ENCODE data around the gene FAM120A. TPM values are rescaled to one million over a fixed set of nuclear protein-coding genes. Genes with fewer than 3 reads are reported as not detected.

Gene FAM120A
- total and polyA plus RNA-seq, 2 of the 13 experiments (the other 11 are each of a cell fraction or from before 2014, with no cell fraction given): 41.3 to 44.4 TPM

DNA sequence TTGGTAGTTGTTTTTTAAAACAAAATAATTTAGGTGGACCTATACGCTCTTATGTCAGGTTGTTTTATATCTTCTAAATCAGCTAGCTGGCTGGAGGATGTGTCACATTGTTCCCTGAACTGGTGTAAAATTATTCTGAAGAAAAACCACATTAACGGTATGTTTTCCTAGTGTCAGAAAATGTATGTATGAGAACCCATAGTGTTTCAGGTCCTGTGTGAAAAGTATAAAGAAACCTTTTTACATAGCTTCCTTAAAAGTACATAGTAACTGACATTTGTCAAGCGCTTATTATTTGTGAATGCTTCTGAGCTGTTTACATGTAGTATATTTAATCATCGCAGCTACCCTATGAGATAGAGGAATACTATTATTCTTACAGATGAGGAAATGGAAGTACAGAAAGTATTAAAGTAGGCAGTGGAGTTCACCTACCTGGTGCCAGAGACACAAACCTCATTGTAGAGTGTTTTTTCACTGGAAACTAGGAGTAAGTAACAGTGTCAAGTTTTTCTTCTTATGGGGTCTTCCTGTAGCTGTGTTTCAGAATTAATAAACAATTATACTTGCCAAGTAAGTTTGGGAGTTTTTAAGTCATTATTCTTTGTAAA, 12.3 kb downstream of the FAM120A start:
- Histone ChIP-seq H4K20me1 (ENCODE audit: insufficient read depth, low read length) (peaks cover 34% of the 10 kb centered on the region), H3K36me3 (replicated peaks in 1 of 2; ENCODE audit: control insufficient read depth in 1 of 2, insufficient read depth in 2 of 2, low read length in 2 of 2) (peaks cover 2 to 3% of the 10 kb centered on the region in 2 experiments; a peak in 1 of 5 replicates), H3K79me2 (ENCODE audit: insufficient read depth, low read length) (peaks cover 97% of the 10 kb centered on the region), H3K4me2 (ENCODE audit: low read depth, low read length) (no peak overlapping the region), H3K4me3 (replicated peaks in 1 of 3; ENCODE audit: insufficient read depth in 1 of 3, low read depth in 2 of 3, low read length in 3 of 3) (no peak overlapping the region), H2AFZ (ENCODE audit: low read length) (no peak overlapping the region), H3K27ac (ENCODE audit: extremely low read length, insufficient read depth, low read length) (no peak overlapping the region), H3K9ac (ENCODE audit: insufficient read depth, low read depth, low read length) (no peak overlapping the region), H3K4me1 (ENCODE audit: insufficient read depth, low read length) (peaks cover 95% of the 10 kb centered on the region), H3K27me3 (ENCODE audit: control insufficient read depth in 1 of 2, insufficient read depth in 2 of 2, low read length in 2 of 2) (no peaks in the 10 kb centered on the region), H3K9me3 (ENCODE audit: low read length) (no peaks in the 10 kb centered on the region)
- ChIA-PET CTCF (ENCODE audit: low intra/inter-chr PET ratio, low total read pairs) (no interaction called here), POLR2A (no interaction called here)
- no peak for TF ChIP-seq ZSCAN31 (CRISPR knock-in tag; IDR thresholded peaks at IDR 0.05; ENCODE audit: low read depth)
- TF ChIP-seq, protein P1, sequence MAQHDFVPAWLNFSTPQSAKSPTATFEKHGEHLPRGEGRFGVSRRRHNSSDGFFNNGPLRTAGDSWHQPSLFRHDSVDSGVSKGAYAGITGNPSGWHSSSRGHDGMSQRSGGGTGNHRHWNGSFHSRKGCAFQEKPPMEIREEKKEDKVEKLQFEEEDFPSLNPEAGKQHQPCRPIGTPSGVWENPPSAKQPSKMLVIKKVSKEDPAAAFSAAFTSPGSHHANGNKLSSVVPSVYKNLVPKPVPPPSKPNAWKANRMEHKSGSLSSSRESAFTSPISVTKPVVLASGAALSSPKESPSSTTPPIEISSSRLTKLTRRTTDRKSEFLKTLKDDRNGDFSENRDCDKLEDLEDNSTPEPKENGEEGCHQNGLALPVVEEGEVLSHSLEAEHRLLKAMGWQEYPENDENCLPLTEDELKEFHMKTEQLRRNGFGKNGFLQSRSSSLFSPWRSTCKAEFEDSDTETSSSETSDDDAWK (CRISPR knock-in tag; IDR thresholded peaks at IDR 0.05): no peak
- no TSS peak for BruUV-seq (replicated peaks)
- FAIRE-seq (no peak), ATAC-seq (no peak), DNase-seq (ENCODE audit: low spot score) (no peak)
- intact Hi-C loops (cut with micrococcal nuclease; ENCODE audit: unreplicated experiment): no loop called here
- WGBS (ENCODE audit: low lambda C conversion rate): 98% methylated on average over 4 of the region's 4 CpGs
- in situ Hi-C loops (cut with HindIII; ENCODE audit: extremely low pct_ligation_motif_present, low pct_unique_long_range_greater_than_20kb): no loop called here

GRCh38 chr9:93464395-93464794, 12.9 kb downstream of the FAM120A start:
- peaks cover 2 to 3% of the 10 kb centered on the region in 2 experiments; a peak in 2 of 5 replicates for H3K36me3 ChIP-seq (replicated peaks in 1 of 2; ENCODE audit: control insufficient read depth in 1 of 2, insufficient read depth in 2 of 2, low read length in 2 of 2)
- POLR2A ChIA-PET: interaction anchor here (1.2 to 2.5 kb wide), 2 partner anchors 11 to 12 kb away, joined by 3 to 10 read pairs; partner anchors contain the start of gene FAM120AOS
- no peak overlapping the region for H3K4me2 ChIP-seq (ENCODE audit: low read depth, low read length)
- no peak for FAIRE-seq
- no peak overlapping the region for H3K27ac ChIP-seq (ENCODE audit: extremely low read length, insufficient read depth, low read length)
- WGBS (ENCODE audit: low lambda C conversion rate): 73% methylated on average over 3 of the region's 3 CpGs
- H3K9me3 ChIP-seq (ENCODE audit: low read length): no peaks in the 10 kb centered on the region
- no peaks in the 10 kb centered on the region for H3K27me3 ChIP-seq (ENCODE audit: control insufficient read depth in 1 of 2, insufficient read depth in 2 of 2, low read length in 2 of 2)
- intact Hi-C loops (cut with micrococcal nuclease; ENCODE audit: unreplicated experiment): no loop called here
- peaks cover 28% of the 10 kb centered on the region for H4K20me1 ChIP-seq (ENCODE audit: insufficient read depth, low read length)
- peaks cover 95% of the 10 kb centered on the region for H3K4me1 ChIP-seq (ENCODE audit: insufficient read depth, low read length)
- CTCF ChIA-PET (ENCODE audit: low intra/inter-chr PET ratio, low total read pairs): no interaction called here
- no peak for ATAC-seq
- no TSS peak for BruUV-seq (replicated peaks)
- in situ Hi-C loops (cut with HindIII; ENCODE audit: extremely low pct_ligation_motif_present, low pct_unique_long_range_greater_than_20kb): no loop called here
- H3K9ac ChIP-seq (ENCODE audit: insufficient read depth, low read depth, low read length): no peak overlapping the region
- DNase-seq (ENCODE audit: low spot score): no peak
- peaks cover 97% of the 10 kb centered on the region for H3K79me2 ChIP-seq (ENCODE audit: insufficient read depth, low read length)
- no peak overlapping the region for H2AFZ ChIP-seq (ENCODE audit: low read length)
- no peak overlapping the region for H3K4me3 ChIP-seq (replicated peaks in 1 of 3; ENCODE audit: insufficient read depth in 1 of 3, low read depth in 2 of 3, low read length in 3 of 3)
- no peak for TF ChIP-seq ZNF33B (CRISPR knock-in tag; IDR thresholded peaks at IDR 0.05)
- TF ChIP-seq, protein P2, sequence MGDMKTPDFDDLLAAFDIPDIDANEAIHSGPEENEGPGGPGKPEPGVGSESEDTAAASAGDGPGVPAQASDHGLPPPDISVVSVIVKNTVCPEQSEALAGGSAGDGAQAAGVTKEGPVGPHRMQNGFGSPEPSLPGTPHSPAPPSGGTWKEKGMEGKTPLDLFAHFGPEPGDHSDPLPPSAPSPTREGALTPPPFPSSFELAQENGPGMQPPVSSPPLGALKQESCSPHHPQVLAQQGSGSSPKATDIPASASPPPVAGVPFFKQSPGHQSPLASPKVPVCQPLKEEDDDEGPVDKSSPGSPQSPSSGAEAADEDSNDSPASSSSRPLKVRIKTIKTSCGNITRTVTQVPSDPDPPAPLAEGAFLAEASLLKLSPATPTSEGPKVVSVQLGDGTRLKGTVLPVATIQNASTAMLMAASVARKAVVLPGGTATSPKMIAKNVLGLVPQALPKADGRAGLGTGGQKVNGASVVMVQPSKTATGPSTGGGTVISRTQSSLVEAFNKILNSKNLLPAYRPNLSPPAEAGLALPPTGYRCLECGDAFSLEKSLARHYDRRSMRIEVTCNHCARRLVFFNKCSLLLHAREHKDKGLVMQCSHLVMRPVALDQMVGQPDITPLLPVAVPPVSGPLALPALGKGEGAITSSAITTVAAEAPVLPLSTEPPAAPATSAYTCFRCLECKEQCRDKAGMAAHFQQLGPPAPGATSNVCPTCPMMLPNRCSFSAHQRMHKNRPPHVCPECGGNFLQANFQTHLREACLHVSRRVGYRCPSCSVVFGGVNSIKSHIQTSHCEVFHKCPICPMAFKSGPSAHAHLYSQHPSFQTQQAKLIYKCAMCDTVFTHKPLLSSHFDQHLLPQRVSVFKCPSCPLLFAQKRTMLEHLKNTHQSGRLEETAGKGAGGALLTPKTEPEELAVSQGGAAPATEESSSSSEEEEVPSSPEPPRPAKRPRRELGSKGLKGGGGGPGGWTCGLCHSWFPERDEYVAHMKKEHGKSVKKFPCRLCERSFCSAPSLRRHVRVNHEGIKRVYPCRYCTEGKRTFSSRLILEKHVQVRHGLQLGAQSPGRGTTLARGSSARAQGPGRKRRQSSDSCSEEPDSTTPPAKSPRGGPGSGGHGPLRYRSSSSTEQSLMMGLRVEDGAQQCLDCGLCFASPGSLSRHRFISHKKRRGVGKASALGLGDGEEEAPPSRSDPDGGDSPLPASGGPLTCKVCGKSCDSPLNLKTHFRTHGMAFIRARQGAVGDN (CRISPR knock-in tag; IDR thresholded peaks at IDR 0.05): no peak
- TF ChIP-seq, protein P3, sequence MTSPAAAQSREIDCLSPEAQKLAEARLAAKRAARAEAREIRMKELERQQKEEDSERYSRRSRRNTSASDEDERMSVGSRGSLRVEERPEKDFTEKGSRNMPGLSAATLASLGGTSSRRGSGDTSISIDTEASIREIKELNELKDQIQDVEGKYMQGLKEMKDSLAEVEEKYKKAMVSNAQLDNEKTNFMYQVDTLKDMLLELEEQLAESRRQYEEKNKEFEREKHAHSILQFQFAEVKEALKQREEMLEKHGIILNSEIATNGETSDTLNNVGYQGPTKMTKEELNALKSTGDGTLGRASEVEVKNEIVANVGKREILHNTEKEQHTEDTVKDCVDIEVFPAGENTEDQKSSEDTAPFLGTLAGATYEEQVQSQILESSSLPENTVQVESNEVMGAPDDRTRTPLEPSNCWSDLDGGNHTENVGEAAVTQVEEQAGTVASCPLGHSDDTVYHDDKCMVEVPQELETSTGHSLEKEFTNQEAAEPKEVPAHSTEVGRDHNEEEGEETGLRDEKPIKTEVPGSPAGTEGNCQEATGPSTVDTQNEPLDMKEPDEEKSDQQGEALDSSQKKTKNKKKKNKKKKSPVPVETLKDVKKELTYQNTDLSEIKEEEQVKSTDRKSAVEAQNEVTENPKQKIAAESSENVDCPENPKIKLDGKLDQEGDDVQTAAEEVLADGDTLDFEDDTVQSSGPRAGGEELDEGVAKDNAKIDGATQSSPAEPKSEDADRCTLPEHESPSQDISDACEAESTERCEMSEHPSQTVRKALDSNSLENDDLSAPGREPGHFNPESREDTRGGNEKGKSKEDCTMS (CRISPR knock-in tag; conservative IDR thresholded peaks at IDR 0.05): no peak
- no peak for TF ChIP-seq SRF (IDR thresholded peaks at IDR 0.05; ENCODE audit: low read depth, low read length)
- TF ChIP-seq ZMYM2 (CRISPR knock-in tag; IDR thresholded peaks at IDR 0.05): no peak
- no peak for TF ChIP-seq ZNF468 (CRISPR knock-in tag; IDR thresholded peaks at IDR 0.05)
- TF ChIP-seq ADNP (CRISPR knock-in tag; IDR thresholded peaks at IDR 0.05): no peak
- TF ChIP-seq ARNT2 (CRISPR knock-in tag; IDR thresholded peaks at IDR 0.05; ENCODE audit: low read depth): no peak

All from HepG2 (cell line).